ENCODE data around the gene PTPRN2.

PTPRN2 gene

GRCh38 chr7:157763279-157764000, 824.2 kb downstream of the PTPRN2 start:
- no peak for DNase-seq (ENCODE audit: low read depth in 2 of 2)

- DNase-seq (ENCODE audit: low read depth in 2 of 2), result no peak
Observed at GRCh38 chr7:157762824-157763223, 824.8 kb downstream of the PTPRN2 start.

- no peak for DNase-seq (ENCODE audit: low read depth in 2 of 2)
Observed at GRCh38 chr7:157760004-157760730, 827.5 kb downstream of the PTPRN2 start.

- no peak for DNase-seq (ENCODE audit: low read depth in 2 of 2)
Observed at GRCh38 chr7:157759246-157759805, 828.3 kb downstream of the PTPRN2 start.

- no peak for DNase-seq (ENCODE audit: low read depth in 2 of 2)
Observed at GRCh38 chr7:157758468-157759245, 829.0 kb downstream of the PTPRN2 start.

GRCh38 chr7:157757776-157758467, 829.7 kb downstream of the PTPRN2 start:
- no peak for DNase-seq (ENCODE audit: low read depth in 2 of 2)

GRCh38 chr7:157757211-157757610, 830.4 kb downstream of the PTPRN2 start:
- no peak for DNase-seq (ENCODE audit: low read depth in 2 of 2)

- DNase-seq (ENCODE audit: low read depth in 2 of 2), result no peak
Observed at GRCh38 chr7:157755741-157756140, 831.9 kb downstream of the PTPRN2 start.

GRCh38 chr7:157754416-157754790, 833.2 kb downstream of the PTPRN2 start:
- no peak for DNase-seq (ENCODE audit: low read depth in 2 of 2)

- no peak for DNase-seq (ENCODE audit: low read depth in 2 of 2)
Observed at GRCh38 chr7:157753713-157754415, 833.8 kb downstream of the PTPRN2 start.

GRCh38 chr7:157752832-157753291, 834.8 kb downstream of the PTPRN2 start:
- no peak for DNase-seq (ENCODE audit: low read depth in 2 of 2)

- DNase-seq (ENCODE audit: low read depth in 2 of 2), result no peak
Observed at GRCh38 chr7:157751951-157752673, 835.5 kb downstream of the PTPRN2 start.

- no peak for DNase-seq (ENCODE audit: low read depth in 2 of 2)
Observed at GRCh38 chr7:157751406-157751805, 836.2 kb downstream of the PTPRN2 start.

GRCh38 chr7:157750291-157750690, 837.3 kb downstream of the PTPRN2 start:
- DNase-seq (ENCODE audit: low read depth in 2 of 2), result no peak

- DNase-seq (ENCODE audit: low read depth in 2 of 2), result no peak
Observed at GRCh38 chr7:157745721-157746709, 841.6 kb downstream of the PTPRN2 start.

- no peak for DNase-seq (ENCODE audit: low read depth in 2 of 2)
Observed at GRCh38 chr7:157744786-157745601, 842.6 kb downstream of the PTPRN2 start.

GRCh38 chr7:157743781-157744525, 843.7 kb downstream of the PTPRN2 start:
- no peak for DNase-seq (ENCODE audit: low read depth in 2 of 2)
